ENCODE results near the gene KRTAP10-8.
"Not testable (repeated sequence)": the region's sequence is repeated elsewhere in the genome, so short reads cannot be mapped to it uniquely, and the experiment has no call there.

Gene KRTAP10-8

GRCh38 chr21:44579056-44579832 is 32.6 kb upstream of the KRTAP10-8 start:
- no peak for DNase-seq (ENCODE audit: low read depth)

GRCh38 chr21:44579833-44580144 is 32.1 kb upstream of the KRTAP10-8 start:
- DNase-seq (ENCODE audit: low read depth), result no peak

GRCh38 chr21:44580231-44580821 is 31.6 kb upstream of the KRTAP10-8 start, which contains the start of gene KRTAP10-5:
Gene KRTAP10-5, minus strand, starts transcription at chr21:44580604. Its CDS starts 26 bp downstream, at chr21:44580578.
- DNase-seq (ENCODE audit: low read depth), result not testable (repeated sequence)

- DNase-seq (ENCODE audit: low read depth), result no peak
Measured at GRCh38 chr21:44581158-44581557, 30.7 kb upstream of the KRTAP10-8 start.

GRCh38 chr21:44582055-44582454 is 29.8 kb upstream of the KRTAP10-8 start:
- no peak for DNase-seq (ENCODE audit: low read depth)

- DNase-seq (ENCODE audit: low read depth), result no peak
Measured at GRCh38 chr21:44583089-44583799, 28.6 kb upstream of the KRTAP10-8 start.

- DNase-seq (ENCODE audit: low read depth), result peak; percentile 11
Measured at GRCh38 chr21:44583800-44584147, 28.1 kb upstream of the KRTAP10-8 start.

- DNase-seq (ENCODE audit: low read depth), result no peak
Measured at GRCh38 chr21:44585892-44586291, 26.0 kb upstream of the KRTAP10-8 start.

- no peak for DNase-seq (ENCODE audit: low read depth)
Measured at GRCh38 chr21:44589094-44589493, 22.8 kb upstream of the KRTAP10-8 start.

- DNase-seq (ENCODE audit: low read depth), result no peak
Measured at GRCh38 chr21:44589586-44590305, 22.1 kb upstream of the KRTAP10-8 start.

GRCh38 chr21:44590311-44590721 is 21.6 kb upstream of the KRTAP10-8 start:
- no peak for DNase-seq (ENCODE audit: low read depth)

- DNase-seq (ENCODE audit: low read depth), result not testable (repeated sequence)
Measured at GRCh38 chr21:44590897-44591800, 20.7 kb upstream of the KRTAP10-8 start.

- not testable (repeated sequence) for DNase-seq (ENCODE audit: low read depth)
Measured at GRCh38 chr21:44591801-44592130, 20.1 kb upstream of the KRTAP10-8 start.

- DNase-seq (ENCODE audit: low read depth), result no peak
Measured at GRCh38 chr21:44592446-44593311, 19.2 kb upstream of the KRTAP10-8 start, which contains the start of gene KRTAP10-6. Gene KRTAP10-6, minus strand, starts transcription at chr21:44592505. Its CDS starts 21 bp downstream, at chr21:44592484.

- no peak for DNase-seq (ENCODE audit: low read depth)
Measured at GRCh38 chr21:44593598-44594405, 18.1 kb upstream of the KRTAP10-8 start.

GRCh38 chr21:44594406-44594916 is 17.4 kb upstream of the KRTAP10-8 start:
- no peak for DNase-seq (ENCODE audit: low read depth)

- no peak for DNase-seq (ENCODE audit: low read depth)
Measured at GRCh38 chr21:44595524-44595923, 16.4 kb upstream of the KRTAP10-8 start.

GRCh38 chr21:44596068-44596725 is 15.7 kb upstream of the KRTAP10-8 start:
- DNase-seq (ENCODE audit: low read depth), result no peak

- no peak for DNase-seq (ENCODE audit: low read depth)
Measured at GRCh38 chr21:44598061-44598460, 13.8 kb upstream of the KRTAP10-8 start.
